HS-27A (cell line): ENCODE measurements around the gene WNT4.
A peak's percentile ranks its signal among the peaks of the same experiment; 100 is the strongest.

Experiments used
- DNase-seq: peaks from one replicate; pipeline ENCODE4 v3.0.0-alpha.2; 2012; ENCODE audit warnings: low read depth, missing footprints

WNT4 gene

DNA sequence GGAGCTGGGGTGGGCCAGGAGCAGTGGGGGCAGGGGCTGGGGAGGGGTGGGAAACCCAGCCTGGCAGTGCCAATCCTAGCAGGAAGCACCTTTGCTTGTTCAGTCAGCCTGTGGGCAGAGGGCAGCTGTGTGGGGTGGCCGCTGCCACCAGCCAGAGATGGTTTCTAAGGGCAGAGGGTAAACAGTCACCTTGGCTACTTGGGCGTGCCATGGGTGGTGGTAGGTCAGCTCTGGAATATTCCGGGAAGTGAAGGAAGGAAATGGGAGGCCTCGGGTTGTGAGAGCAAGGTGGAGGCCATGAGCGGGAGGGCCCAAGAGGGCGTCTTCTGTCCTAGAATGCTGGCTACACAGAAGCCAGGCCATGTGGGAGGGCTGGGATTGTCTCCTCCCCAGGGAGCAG, 20.7 kb upstream of the WNT4 start:
- no peak for DNase-seq

GRCh38 chr1:22163137-22163536, 20.2 kb upstream of the WNT4 start:
- DNase-seq: no peak

DNA sequence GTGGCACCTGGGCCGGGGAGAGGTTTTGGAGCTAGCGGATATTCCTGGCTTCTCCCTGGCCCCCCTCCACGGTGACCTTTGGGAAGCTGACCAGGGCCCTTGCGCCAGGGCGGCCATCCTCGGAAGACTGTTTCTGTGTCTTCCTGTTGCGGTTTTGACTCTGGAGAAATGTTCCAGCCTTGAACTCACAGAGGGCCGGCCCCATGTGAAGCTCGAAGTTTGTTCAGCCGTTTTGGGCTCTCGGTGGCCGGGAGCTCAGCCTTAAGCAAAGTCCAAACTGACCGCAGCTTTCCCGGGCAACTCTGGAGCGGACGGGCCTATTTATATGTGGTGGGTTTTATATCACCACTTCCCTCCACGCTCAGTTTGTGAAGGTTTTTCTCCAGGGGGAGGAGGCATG, 17.0 kb upstream of the WNT4 start:
- no peak for DNase-seq

GRCh38 chr1:22158654-22159053, 15.8 kb upstream of the WNT4 start:
- no peak for DNase-seq

GRCh38 chr1:22157359-22157966, 14.6 kb upstream of the WNT4 start:
- no peak for DNase-seq

- no peak for DNase-seq
Measured at GRCh38 chr1:22155517-22155916, 12.6 kb upstream of the WNT4 start.

DNA sequence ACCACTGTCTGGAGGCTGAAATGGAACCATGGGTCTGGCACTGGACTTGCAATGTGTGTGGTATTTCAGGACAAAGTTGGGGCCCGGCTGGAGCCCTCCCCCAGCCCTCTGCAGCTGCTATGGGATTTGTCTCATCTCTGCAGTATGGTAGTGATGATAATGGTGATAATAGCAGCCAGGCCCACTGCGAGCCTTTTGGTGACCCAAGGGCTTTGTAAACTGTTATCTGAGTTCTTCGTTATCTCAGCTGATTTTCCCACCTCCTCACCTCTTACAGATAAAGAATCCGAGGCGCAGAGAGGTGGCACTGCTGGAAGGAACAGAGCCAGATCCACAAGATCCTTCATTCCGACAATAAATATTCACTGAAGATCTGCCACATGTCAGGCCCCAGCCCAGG, 11.7 kb upstream of the WNT4 start:
- DNase-seq: no peak

DNA sequence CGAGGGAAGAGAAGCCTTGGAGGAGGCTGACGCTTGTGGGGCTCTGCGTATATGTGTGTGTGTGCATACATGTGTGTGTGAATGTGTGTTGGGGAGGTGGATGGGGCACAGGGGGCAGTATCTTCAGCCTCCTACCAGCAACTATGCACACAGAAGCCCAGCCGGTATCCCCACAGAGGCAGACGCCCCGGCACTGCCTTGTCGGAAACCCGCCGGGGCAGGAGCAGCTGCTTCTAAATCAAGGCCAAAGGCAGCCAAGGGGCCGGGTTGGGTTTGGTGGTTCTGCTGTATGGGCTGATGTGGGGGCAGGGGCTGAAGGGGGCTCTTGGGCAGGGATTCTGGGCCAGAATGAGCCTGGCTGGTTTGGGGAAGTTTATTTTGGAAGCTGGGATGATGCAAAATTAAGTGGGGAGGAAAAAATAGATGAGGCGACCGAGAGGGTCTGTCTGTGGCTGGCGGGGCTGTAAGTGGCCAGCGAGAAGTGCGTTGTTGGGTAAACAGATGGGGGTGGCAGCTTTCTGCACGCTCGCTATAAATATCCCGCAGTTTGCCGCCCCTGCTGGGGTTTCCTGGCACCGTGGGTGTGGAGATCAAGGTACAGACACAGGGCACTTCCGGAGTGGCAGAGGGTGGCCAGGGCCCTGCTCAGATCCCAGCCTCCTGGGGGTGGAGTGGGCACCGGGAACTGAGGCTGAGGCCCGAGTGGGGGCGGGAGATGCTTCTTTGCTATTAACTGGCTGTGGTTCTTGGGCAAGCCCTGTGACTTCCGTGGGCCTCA, 11.0 kb upstream of the WNT4 start:
- no peak for DNase-seq

- no peak for DNase-seq
Measured at GRCh38 chr1:22150923-22151322, 8.0 kb upstream of the WNT4 start.

DNA sequence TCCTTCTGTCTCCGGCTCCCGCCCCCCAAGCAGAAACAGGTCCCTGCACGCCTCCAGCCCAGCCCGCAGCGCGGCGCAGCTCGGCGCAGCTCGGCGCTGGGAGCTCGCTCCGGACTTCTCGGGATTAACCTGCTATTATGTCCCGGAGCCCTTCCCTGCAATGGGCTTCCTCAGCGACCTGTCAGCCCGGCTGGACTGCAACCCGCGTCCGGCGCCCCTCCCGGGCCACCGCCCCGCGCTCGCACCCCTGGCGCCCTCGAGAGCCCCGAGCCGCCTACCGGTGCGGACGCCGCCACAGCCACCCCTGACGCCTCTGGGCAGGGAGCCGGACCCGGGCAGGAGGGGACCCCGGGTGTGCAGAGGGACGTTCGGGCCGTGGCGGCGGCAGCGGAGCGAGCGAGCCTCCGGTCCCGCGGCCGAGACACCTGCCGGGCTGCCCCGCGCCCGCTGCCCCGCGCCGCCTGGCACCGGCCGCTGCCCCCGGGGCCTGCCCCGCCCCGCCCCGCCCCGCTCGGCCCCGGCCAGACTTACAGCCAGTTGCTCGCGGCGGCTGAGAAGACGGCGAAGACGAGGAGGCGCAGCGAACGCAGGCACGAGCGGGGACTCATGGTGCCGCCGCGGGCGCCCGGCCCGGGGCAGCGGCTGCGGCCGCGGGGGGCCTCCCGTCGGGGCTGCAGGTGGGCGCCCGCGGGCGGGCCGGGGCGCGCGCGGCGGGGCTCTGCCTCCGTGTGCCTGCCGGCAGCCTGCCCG, 407 bp downstream of the WNT4 start:
- no peak for DNase-seq

GRCh38 chr1:22141554-22142314, 1.2 kb downstream of the WNT4 start:
- no peak for DNase-seq

- no peak for DNase-seq
Measured at GRCh38 chr1:22140694-22141093, 2.2 kb downstream of the WNT4 start.

DNA sequence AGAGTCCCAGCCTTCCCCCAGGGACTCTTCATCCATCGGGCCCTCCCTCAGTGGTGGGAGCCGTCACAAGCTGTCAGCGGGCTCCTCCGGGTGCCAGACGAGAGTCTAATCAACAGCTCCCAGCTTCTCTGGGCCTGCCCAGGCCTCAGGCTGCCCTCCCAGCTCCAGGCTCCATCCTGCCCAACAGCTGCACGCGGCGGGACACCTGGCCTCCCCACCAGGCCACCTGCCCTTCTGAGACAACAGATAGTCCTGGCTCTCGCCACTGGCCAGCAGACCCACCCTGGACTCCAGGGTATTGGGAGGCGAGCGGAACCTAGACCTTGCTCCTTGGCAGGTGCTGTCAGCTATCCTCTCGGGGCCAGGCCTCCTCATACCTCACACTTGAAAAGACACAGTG, 3.1 kb downstream of the WNT4 start:
- no peak for DNase-seq

GRCh38 chr1:22139066-22139594, 3.8 kb downstream of the WNT4 start:
- DNase-seq: no peak

DNA sequence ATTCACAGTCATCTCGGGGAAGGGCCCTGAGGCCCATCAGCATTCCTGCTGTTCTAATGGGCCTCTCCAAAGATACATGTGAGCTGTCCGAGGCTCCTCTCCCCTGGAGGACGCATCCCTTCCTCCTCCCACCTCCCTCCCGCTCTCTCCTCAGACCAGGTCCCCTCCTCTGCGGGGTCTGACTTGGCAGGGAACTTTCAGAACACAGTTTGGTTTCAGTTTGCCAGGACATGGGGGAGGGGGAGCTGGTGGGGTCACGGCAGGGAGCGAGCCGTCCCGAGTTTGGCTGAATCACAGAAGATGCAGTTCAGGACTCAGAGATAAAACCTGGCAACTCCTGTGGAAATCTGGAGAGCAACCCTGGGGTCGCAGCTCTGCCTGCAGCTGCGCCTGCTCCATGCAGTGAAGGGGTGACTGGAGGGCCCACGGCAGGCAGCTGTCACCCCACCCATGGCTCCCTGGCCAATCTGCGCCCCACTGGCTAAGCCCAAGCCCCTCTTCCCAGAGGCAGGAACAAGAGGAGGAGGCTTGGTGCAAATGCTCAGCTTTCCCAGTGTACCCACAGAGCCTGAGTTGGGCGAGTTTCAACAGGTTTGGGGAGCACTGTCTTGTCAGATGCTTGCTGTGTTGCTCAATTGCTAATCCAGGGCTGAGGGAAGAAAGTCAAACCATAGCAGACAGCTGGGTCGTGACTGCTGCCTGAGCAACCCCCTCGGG, 5.7 kb downstream of the WNT4 start:
- no peak for DNase-seq

DNA sequence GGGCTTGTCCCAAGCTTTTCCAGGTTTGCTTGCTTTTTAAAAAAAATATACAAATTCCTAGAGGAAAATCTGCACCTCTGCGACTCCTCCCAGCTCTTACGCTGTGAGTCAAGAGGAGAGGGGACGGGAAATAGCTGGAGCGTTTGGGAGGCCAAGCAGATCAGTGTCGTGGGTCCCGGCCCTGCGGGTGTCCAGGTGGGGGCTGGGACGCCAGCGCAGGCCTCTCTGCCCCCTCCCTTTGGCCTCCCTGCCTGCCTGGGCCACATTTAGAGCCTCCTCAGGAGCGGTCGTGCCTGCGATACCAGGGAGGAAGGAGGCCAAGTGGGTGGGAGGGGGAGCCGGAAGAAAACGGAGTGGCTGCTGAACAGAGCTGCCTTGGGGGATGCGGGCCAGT, 9.0 kb downstream of the WNT4 start:
- no peak for DNase-seq

- no peak for DNase-seq
Measured at GRCh38 chr1:22133247-22133930, 9.5 kb downstream of the WNT4 start.

GRCh38 chr1:22132517-22133235, 10.2 kb downstream of the WNT4 start:
- DNase-seq: peak; percentile 51

DNA sequence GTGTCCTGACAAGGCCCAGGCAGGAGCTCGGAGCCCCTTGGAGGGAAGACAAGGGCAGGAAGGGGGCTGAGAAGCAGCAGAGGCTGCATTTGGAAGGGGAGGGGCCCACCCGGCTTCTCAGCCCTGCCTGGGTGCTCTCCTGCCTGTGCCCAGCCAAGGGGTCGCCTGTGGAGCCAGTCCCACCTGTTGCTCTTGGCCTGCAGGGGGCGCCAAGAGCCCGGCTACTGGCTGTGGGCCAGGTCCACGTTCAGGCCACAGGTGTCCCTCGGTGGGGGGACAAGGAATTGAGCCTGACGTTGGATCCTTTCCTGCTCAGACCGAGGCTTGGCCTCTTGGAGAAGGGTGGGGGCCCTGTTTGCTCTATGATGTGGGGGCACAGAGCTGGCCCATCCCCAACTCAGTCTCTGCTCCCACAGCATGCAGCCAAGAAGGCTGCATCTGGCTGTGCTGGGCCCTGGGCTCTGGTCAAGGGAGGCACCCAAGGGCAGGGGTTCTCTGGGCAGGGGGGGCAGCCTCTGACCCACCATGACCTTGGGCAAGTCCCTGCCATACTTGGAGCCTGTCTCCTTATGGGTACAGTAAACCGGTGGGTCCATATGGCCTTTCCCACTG, 10.9 kb downstream of the WNT4 start:
- no peak for DNase-seq

GRCh38 chr1:22131062-22131461, 11.8 kb downstream of the WNT4 start:
- DNase-seq: no peak
